ENCODE data around the gene MIPOL1. TPM values are rescaled to one million over a fixed set of nuclear protein-coding genes. Genes with fewer than 3 reads are reported as not detected.

MIPOL1 gene
- total RNA-seq, 1 donor from 2014 or later: 18.4 TPM

GRCh38 chr14:37480446-37481290 lies 282.9 kb downstream of the MIPOL1 start:
- no peak for DNase-seq (ENCODE audit: low spot score)
- H3K79me2 ChIP-seq (ENCODE audit: low read depth): no peaks in the 10 kb centered on the region
- H3K9me3 ChIP-seq (ENCODE audit: low read depth): no peaks in the 10 kb centered on the region
- no peak overlapping the region for H3K4me2 ChIP-seq
- no peaks in the 10 kb centered on the region for H4K20me1 ChIP-seq (ENCODE audit: low read depth)
- H3K4me1 ChIP-seq: no peaks in the 10 kb centered on the region
- Mint-ChIP-seq H3K4me3 (no peak overlapping the region), H3K36me3 (no peaks in the 10 kb centered on the region), H3K4me1 (no peaks in the 10 kb centered on the region), H3K27me3 (ENCODE audit: insufficient read depth, low read depth) (peaks cover 3% of the 10 kb centered on the region), H3K9me3 (no peaks in the 10 kb centered on the region), H3K27ac (no peak overlapping the region)
- no peak overlapping the region for H3K27ac ChIP-seq
- no peaks in the 10 kb centered on the region for H3K36me3 ChIP-seq
- no peak overlapping the region for H3K4me3 ChIP-seq
- no peaks in the 10 kb centered on the region for H3K27me3 ChIP-seq
- TF ChIP-seq CTCF (IDR thresholded peaks at IDR 0.05) (no peak), EZH2phosphoT487 (IDR thresholded peaks at IDR 0.05) (no peak), EZH2 (IDR thresholded peaks at IDR 0.05) (no peak)
- no peak overlapping the region for H2AFZ ChIP-seq (replicated peaks)
- no peak overlapping the region for H3K9ac ChIP-seq
- no peaks in the 10 kb centered on the region for H3F3A ChIP-seq (ENCODE audit: low read depth)

- Mint-ChIP-seq H3K27me3 (ENCODE audit: insufficient read depth, low read depth) (peaks cover 3% of the 10 kb centered on the region), H3K36me3 (no peaks in the 10 kb centered on the region), H3K4me3 (no peak overlapping the region), H3K9me3 (no peaks in the 10 kb centered on the region), H3K27ac (no peak overlapping the region), H3K4me1 (no peaks in the 10 kb centered on the region)
- no peaks in the 10 kb centered on the region for H3K27me3 ChIP-seq
- H3K79me2 ChIP-seq (ENCODE audit: low read depth): no peaks in the 10 kb centered on the region
- DNase-seq (ENCODE audit: low spot score): no peak
- H2AFZ ChIP-seq (replicated peaks): no peak overlapping the region
- no peak overlapping the region for H3K4me2 ChIP-seq
- H3K4me1 ChIP-seq: no peaks in the 10 kb centered on the region
- H4K20me1 ChIP-seq (ENCODE audit: low read depth): no peaks in the 10 kb centered on the region
- H3K27ac ChIP-seq: no peak overlapping the region
- H3K9me3 ChIP-seq (ENCODE audit: low read depth): no peaks in the 10 kb centered on the region
- no peak overlapping the region for H3K9ac ChIP-seq
- no peak overlapping the region for H3K4me3 ChIP-seq
- H3K36me3 ChIP-seq: no peaks in the 10 kb centered on the region
- no peaks in the 10 kb centered on the region for H3F3A ChIP-seq (ENCODE audit: low read depth)
- no peak for TF ChIP-seq EZH2 (IDR thresholded peaks at IDR 0.05)
- no peak for TF ChIP-seq CTCF (IDR thresholded peaks at IDR 0.05)
- TF ChIP-seq EZH2phosphoT487 (IDR thresholded peaks at IDR 0.05): no peak
Observed at GRCh38 chr14:37482428-37482827, 284.7 kb downstream of the MIPOL1 start.

- no peaks in the 10 kb centered on the region for H3K4me1 ChIP-seq
- no peak overlapping the region for H3K4me3 Mint-ChIP-seq
- H3K9ac ChIP-seq: no peak overlapping the region
- H3K27me3 Mint-ChIP-seq (ENCODE audit: insufficient read depth, low read depth): peaks cover 3% of the 10 kb centered on the region
- no peak for DNase-seq (ENCODE audit: low spot score)
- no peaks in the 10 kb centered on the region for H3K79me2 ChIP-seq (ENCODE audit: low read depth)
- H3F3A ChIP-seq (ENCODE audit: low read depth): no peaks in the 10 kb centered on the region
- H3K27ac ChIP-seq: no peak overlapping the region
- H3K27me3 ChIP-seq: no peaks in the 10 kb centered on the region
- H3K4me3 ChIP-seq: no peak overlapping the region
- H2AFZ ChIP-seq (replicated peaks): no peak overlapping the region
- TF ChIP-seq EZH2phosphoT487 (IDR thresholded peaks at IDR 0.05) (no peak), CTCF (IDR thresholded peaks at IDR 0.05) (no peak)
- H3K4me2 ChIP-seq: no peak overlapping the region
- H3K27ac Mint-ChIP-seq: no peak overlapping the region
- H3K36me3 ChIP-seq: no peaks in the 10 kb centered on the region
- no peaks in the 10 kb centered on the region for H3K4me1 Mint-ChIP-seq
- no peaks in the 10 kb centered on the region for H3K9me3 ChIP-seq (ENCODE audit: low read depth)
- H4K20me1 ChIP-seq (ENCODE audit: low read depth): no peaks in the 10 kb centered on the region
- no peaks in the 10 kb centered on the region for H3K36me3 Mint-ChIP-seq
- no peaks in the 10 kb centered on the region for H3K9me3 Mint-ChIP-seq
Observed at GRCh38 chr14:37483672-37484071, 285.9 kb downstream of the MIPOL1 start.
